Esophagus squamous epithelium (tissue), 5 donors: Measurements from ENCODE around the gene GPX7. TPM values are rescaled to one million over a fixed set of nuclear protein-coding genes. Genes with fewer than 3 reads are reported as not detected.

Experiments
- DNase-seq: peaks from one replicate; lab custom pipeline; 2025; lab: John Stamatoyannopoulos, UW
- H3K27ac ChIP-seq, 4 donors: fragments of 200-600 bp; sonication (generic); one replicate each; pipeline ENCODE4 v1.5.1; 2016 to 2019; ENCODE audit warnings: mild to moderate bottlenecking in 1 of 4
- H3K27me3 ChIP-seq, 4 donors: fragments of 200-600 bp; sonication (generic); 1 replicate in 3 of 4; 2 replicates in 1 of 4; pipeline versions ENCODE4 v1.5.1 to v1.6.0; 2017 to 2021; ENCODE audit warnings: antibody characterized with exemption in 1 of 4
- H3K36me3 ChIP-seq, 3 donors: fragments of 200-600 bp; sonication (generic); one replicate each; pipeline ENCODE4 v1.5.1; 2016 to 2019
- H3K4me1 ChIP-seq, 3 donors: fragments of 200-600 bp; sonication (generic); one replicate each; pipeline ENCODE4 v1.5.1; 2017 to 2019
- H3K4me3 ChIP-seq, 4 donors: fragments of 200-600 bp; sonication (generic); 1 replicate in 3 of 4; 2 replicates in 1 of 4; pipeline ENCODE4 v1.5.1; 2016 to 2019; ENCODE audit warnings: mild to moderate bottlenecking in 2 of 4, moderate library complexity in 1 of 4
- H3K9me3 ChIP-seq, 3 donors: fragments of 200-600 bp; sonication (generic); one replicate each; pipeline ENCODE4 v1.5.1; 2016 to 2019
- POLR2A ChIP-seq, 4 donors: fragments of 450-650 bp; IDR thresholded peaks; one replicate each; pipeline ENCODE4 v1.6.1; 2017; ENCODE audit warnings: antibody characterized with exemption in 4 of 4, mild to moderate bottlenecking in 4 of 4, moderate library complexity in 3 of 4
- WGBS, 2 donors: methylation state at CpG; one replicate each; pipeline ENCODE4 v1.1.5; 2018; 5-methylcytosine and 5-hydroxymethylcytosine counted together
- intact Hi-C: fragments of 100-400 bp; cut with DNase I; formaldehyde crosslinking; loops from one replicate; pipeline ENCODE4 v1.15.0; 2022
- total RNA-seq, 4 donors: library from RNA; depleted of rRNA; stranded (reverse); fragments of >200 nt; gene quantifications; one replicate each; pipeline ENCODE4 v1.1.0, GENCODE V29; 2016
- TF ChIP-seq, protein P1 (sequence below), 6 experiments: fragments of 450-650 bp in 4 of 6; fragments of 200-600 bp in 2 of 6; sonication (generic) in 2 of 6; IDR thresholded peaks; one replicate each; pipeline ENCODE4 v1.5.1; 2016 to 2019; ENCODE audit warnings: antibody characterized with exemption in 6 of 6, mild to moderate bottlenecking in 4 of 6, moderate library complexity in 4 of 6
- donor health status: DM: yes; HTN: yes; CAD: no.

GPX7 gene
- total RNA-seq, 4 donors from 2014 or later = 1.6 to 9.9 (median 2.7) TPM

DNA sequence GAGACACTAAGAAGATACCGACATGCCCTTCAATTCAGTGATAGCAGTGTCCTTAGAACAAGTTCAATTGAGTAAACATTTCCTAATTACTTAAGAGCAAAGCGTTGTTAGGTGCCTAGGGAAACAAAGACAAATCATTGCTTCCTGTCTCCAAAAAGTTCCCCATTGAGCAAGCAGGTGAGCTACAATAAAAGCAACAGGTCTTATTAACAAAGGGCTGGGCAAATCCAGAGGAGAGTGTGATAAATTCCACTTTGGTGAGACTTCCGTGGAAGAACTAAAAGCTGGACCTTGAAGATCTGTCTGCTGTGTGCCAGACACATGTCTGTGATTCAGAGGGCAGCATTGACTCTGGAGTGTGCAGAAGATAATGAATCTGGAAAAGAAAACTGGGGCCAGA is 47.4 kb upstream of the GPX7 start:
- Histone ChIP-seq H3K27ac (peak overlapping the region in 2 of 4 donors; percentile 21 to 93), H3K4me3 (no peak overlapping the region), H3K9me3 (no peaks in the 10 kb centered on the region), H3K27me3 (no peaks in the 10 kb centered on the region), H3K4me1 (peaks cover 10 to 40% (median 18%) of the 10 kb centered on the region in 3 donors), H3K36me3 (no peaks in the 10 kb centered on the region)
- DNase-seq = no peak
- WGBS, 2 donors = 35 to 36% methylated on average over 3 of the region's 3 CpGs
- TF ChIP-seq POLR2A (IDR thresholded peaks at IDR 0.05) = no peak
- TF ChIP-seq, protein P1, sequence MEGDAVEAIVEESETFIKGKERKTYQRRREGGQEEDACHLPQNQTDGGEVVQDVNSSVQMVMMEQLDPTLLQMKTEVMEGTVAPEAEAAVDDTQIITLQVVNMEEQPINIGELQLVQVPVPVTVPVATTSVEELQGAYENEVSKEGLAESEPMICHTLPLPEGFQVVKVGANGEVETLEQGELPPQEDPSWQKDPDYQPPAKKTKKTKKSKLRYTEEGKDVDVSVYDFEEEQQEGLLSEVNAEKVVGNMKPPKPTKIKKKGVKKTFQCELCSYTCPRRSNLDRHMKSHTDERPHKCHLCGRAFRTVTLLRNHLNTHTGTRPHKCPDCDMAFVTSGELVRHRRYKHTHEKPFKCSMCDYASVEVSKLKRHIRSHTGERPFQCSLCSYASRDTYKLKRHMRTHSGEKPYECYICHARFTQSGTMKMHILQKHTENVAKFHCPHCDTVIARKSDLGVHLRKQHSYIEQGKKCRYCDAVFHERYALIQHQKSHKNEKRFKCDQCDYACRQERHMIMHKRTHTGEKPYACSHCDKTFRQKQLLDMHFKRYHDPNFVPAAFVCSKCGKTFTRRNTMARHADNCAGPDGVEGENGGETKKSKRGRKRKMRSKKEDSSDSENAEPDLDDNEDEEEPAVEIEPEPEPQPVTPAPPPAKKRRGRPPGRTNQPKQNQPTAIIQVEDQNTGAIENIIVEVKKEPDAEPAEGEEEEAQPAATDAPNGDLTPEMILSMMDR (IDR thresholded peaks at IDR 0.05) = no peak
- intact Hi-C loops = no loop called here

DNA sequence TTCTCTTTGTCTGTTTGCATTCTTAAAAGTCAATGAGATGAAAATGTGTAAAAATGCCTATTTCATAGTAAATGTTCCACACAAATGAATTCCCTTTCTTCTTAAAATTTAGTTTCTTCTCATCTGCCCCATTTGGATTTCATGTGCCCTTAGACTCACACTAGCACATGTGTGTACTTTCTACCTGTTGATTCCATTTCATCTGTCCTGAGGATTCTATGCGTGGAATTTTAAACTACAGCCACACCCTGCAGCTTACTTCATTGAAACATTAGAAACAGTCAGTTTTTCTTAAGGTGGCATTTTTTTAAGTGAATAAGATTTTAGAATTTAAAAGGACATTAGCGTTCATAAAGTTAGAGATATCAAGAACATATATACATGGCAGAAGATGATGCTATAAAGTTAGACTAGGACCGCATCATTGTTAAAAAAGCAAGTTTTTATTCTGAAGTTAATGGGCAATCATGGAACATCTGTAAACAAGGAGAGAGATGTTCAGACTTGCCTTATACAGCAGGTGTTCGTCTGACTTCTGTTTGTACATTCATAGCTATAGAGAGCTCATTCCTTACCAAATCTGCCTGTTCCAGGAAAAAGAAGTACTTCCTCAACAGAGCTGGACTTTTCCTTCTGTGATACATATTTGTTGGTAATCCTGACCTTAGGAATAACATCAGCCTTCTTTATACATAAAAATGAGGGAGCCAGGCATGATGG is 45.4 kb upstream of the GPX7 start:
- DNase-seq = no peak
- no peaks in the 10 kb centered on the region for H3K9me3 ChIP-seq
- no peak overlapping the region for H3K27ac ChIP-seq
- no peak for TF ChIP-seq POLR2A (IDR thresholded peaks at IDR 0.05)
- TF ChIP-seq, protein P1 (IDR thresholded peaks at IDR 0.05) = no peak
- H3K27me3 ChIP-seq = no peaks in the 10 kb centered on the region
- H3K4me1 ChIP-seq = peaks cover 5 to 23% (median 6%) of the 10 kb centered on the region in 3 donors
- H3K36me3 ChIP-seq = no peaks in the 10 kb centered on the region
- intact Hi-C loops = no loop called here
- no peak overlapping the region for H3K4me3 ChIP-seq
- WGBS, 2 donors = 36 to 58% methylated on average over 4 of the region's 4 CpGs

DNA sequence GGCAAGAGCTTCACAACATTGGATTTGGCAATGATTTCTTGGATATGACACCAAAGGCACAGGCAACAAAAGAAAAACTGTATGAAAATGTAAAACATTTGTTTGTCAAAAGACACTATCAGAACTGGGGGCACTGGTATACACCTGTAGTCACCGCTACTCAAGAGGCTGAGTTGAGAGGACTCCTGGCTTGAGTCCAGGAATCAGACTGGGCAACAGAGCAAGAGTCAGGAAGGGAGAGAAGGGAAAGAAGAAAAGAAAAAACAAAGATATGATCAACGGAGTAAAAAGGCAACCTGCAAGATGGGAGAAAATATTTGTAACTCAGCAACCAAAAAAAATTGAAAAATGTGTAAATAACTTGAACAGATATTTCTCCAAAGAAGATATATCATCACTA is 43.2 kb upstream of the GPX7 start:
- intact Hi-C loops = no loop called here

DNA sequence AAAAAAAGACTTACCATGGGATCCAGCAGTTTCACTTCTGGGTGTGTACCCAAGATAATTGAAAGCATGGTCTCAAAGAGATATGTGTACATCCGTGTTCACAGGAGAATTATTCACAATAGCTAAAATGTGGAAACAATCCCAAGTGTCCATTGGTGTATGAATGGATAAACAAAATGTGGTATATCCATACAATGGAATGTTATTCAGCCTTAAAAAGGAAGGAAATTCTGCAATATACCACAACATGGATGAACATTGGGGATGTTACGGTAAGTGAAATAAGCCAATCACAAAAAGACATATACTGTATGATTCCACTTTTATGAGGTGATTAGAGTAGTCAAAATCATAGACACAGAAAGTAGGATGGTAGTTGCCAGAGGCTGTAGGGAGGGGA is 42.3 kb upstream of the GPX7 start:
- Histone ChIP-seq H3K27ac (no peak overlapping the region), H3K27me3 (no peaks in the 10 kb centered on the region), H3K36me3 (no peaks in the 10 kb centered on the region), H3K4me1 (peaks cover 0 to 7% (median 0%) of the 10 kb centered on the region in 3 donors), H3K9me3 (no peaks in the 10 kb centered on the region), H3K4me3 (no peak overlapping the region)
- WGBS, 2 donors = 90 to 95% methylated on average over 2 of the region's 2 CpGs
- no peak for DNase-seq
- intact Hi-C loops = no loop called here
- TF ChIP-seq, protein P1 (IDR thresholded peaks at IDR 0.05) = no peak
- TF ChIP-seq POLR2A (IDR thresholded peaks at IDR 0.05) = no peak

More for the DNA sequence above, 43.2 kb upstream of the GPX7 start:
- H3K9me3 ChIP-seq = no peaks in the 10 kb centered on the region
- no peaks in the 10 kb centered on the region for H3K36me3 ChIP-seq
- no peak for DNase-seq
- peaks cover 2 to 16% (median 5%) of the 10 kb centered on the region in 3 donors for H3K4me1 ChIP-seq
- 74 to 81% methylated on average over 2 of the region's 2 CpGs for WGBS, 2 donors
- H3K4me3 ChIP-seq = no peak overlapping the region
- no peak for TF ChIP-seq POLR2A (IDR thresholded peaks at IDR 0.05)
- TF ChIP-seq, protein P1 (IDR thresholded peaks at IDR 0.05) = no peak
- no peaks in the 10 kb centered on the region for H3K27me3 ChIP-seq
- no peak overlapping the region for H3K27ac ChIP-seq

DNA sequence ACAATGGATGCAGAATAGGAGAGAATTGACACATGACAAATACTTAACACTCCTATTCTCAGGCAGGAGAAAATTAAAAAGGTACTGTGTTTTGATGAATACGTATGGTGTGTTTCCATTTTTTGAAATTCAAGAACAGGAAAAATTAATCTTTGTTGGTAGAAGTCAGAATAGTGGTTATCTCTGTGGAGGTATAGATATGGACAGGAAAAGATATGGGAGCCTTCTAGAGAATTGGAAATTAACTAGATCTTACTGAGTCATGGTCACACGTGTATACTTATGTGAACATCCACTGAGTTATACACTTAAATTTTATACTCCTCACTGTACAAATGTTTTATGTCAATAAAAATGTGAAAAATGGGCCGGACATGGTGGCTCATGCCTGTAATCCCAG is 39.4 kb upstream of the GPX7 start:
- WGBS, 2 donors = 81 to 84% methylated on average over 3 of the region's 3 CpGs
- no peak for DNase-seq
- no peak for TF ChIP-seq POLR2A (IDR thresholded peaks at IDR 0.05)
- TF ChIP-seq, protein P1 (IDR thresholded peaks at IDR 0.05) = no peak
- Histone ChIP-seq H3K27me3 (no peaks in the 10 kb centered on the region), H3K4me3 (no peak overlapping the region), H3K36me3 (no peaks in the 10 kb centered on the region), H3K27ac (no peak overlapping the region), H3K9me3 (no peaks in the 10 kb centered on the region), H3K4me1 (no peaks in the 10 kb centered on the region)
- intact Hi-C loops = no loop called here
